ENCODE data around the gene NECTIN4. TPM values are rescaled to one million over a fixed set of nuclear protein-coding genes. Genes with fewer than 3 reads are reported as not detected.

Gene NECTIN4
- total and polyA plus RNA-seq, 2 of the 13 experiments (the other 11 are each of a cell fraction or from before 2014, with no cell fraction given) = 5.9 to 12.4 TPM

DNA sequence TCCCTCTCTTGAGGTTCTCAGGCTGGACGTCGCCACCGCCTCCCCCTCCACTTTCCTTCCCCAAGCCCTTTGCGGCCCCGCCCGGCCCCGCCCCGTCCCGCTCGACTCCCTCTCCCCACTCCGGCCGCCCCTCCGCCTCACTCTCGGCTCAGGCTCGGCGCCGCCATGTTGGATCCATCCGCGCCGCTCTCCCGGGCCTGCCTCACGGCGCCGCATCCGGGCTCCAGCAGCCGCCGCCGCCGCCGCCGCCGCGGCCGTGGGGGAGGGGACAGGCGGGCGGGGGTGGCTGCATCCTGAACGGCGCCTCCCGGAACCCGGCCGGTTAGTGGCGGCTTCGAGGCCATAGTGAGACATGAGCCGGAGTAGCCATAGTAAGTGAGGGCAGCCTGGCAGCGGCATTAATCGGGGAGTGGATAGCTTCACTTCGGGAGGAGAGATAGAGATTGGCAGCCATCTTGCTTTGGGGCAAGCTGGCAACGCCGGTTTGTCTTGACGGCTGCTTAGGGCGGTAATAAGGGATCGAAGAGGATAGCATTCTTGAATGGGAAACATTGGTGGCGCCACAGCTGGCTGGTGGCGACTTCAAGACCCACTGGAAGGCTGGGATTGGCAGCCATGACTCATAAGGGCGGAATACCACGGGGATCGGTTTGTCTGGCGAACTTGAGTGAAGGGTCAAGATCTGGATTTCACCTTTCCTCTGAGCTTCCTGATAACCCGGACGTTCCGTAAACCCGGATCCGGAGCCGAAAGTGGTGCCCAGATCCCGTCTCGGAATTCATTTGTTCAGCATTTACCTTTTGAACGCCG is 43.3 kb upstream of the NECTIN4 start, which contains the start of gene DEDD (continued):
- TF ChIP-seq ZNF83 (CRISPR knock-in tag; IDR thresholded peaks at IDR 0.05; ENCODE audit: borderline replicate concordance) (no peak), MEF2D (CRISPR knock-in tag; IDR thresholded peaks at IDR 0.05) (no peak), FOXA1 (IDR thresholded peaks at IDR 0.05) (no peak), FOXA1 (CRISPR knock-in tag; IDR thresholded peaks at IDR 0.05) (no peak), ZFP62 (CRISPR knock-in tag; IDR thresholded peaks at IDR 0.05) (no peak), GABPB1 (CRISPR knock-in tag; IDR thresholded peaks at IDR 0.05) (peak; percentile 92), SRF (IDR thresholded peaks at IDR 0.05; ENCODE audit: low read depth, low read length) (no peak), ZNF33A (CRISPR knock-in tag; IDR thresholded peaks at IDR 0.05; ENCODE audit: borderline replicate concordance) (no peak), HMG20A (CRISPR knock-in tag; IDR thresholded peaks at IDR 0.05; ENCODE audit: borderline replicate concordance) (no peak; the same call in 1 of the 2 replicates), SIN3B (IDR thresholded peaks at IDR 0.05; ENCODE audit: low read length) (no peak), WIZ (CRISPR knock-in tag; IDR thresholded peaks at IDR 0.05) (no peak), EHMT2 (IDR thresholded peaks at IDR 0.05; ENCODE audit: borderline replicate concordance, low read depth, low read length) (peak; percentile 37; the same call in 1 of the 2 replicates), CBX2 (IDR thresholded peaks at IDR 0.05; ENCODE audit: low read depth, low read length) (no peak), CBX2 (CRISPR knock-in tag; IDR thresholded peaks at IDR 0.05; ENCODE audit: low read depth) (no peak), SETDB1 (CRISPR knock-in tag; IDR thresholded peaks at IDR 0.05; ENCODE audit: borderline replicate concordance) (no peak), HNF4G (IDR thresholded peaks at IDR 0.05; ENCODE audit: borderline replicate concordance, low read depth, low read length) (no peak), HNF4G (CRISPR knock-in tag; IDR thresholded peaks at IDR 0.05; ENCODE audit: borderline replicate concordance, low read depth) (no peak), ZNF121 (CRISPR knock-in tag; IDR thresholded peaks at IDR 0.05) (no peak), ZNF44 (CRISPR knock-in tag; IDR thresholded peaks at IDR 0.05) (no peak)
- TF ChIP-seq, protein P1, sequence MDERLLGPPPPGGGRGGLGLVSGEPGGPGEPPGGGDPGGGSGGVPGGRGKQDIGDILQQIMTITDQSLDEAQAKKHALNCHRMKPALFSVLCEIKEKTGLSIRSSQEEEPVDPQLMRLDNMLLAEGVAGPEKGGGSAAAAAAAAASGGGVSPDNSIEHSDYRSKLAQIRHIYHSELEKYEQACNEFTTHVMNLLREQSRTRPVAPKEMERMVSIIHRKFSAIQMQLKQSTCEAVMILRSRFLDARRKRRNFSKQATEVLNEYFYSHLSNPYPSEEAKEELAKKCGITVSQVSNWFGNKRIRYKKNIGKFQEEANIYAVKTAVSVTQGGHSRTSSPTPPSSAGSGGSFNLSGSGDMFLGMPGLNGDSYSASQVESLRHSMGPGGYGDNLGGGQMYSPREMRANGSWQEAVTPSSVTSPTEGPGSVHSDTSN (CRISPR knock-in tag; IDR thresholded peaks at IDR 0.05) = no peak
- TF ChIP-seq, protein P2, sequence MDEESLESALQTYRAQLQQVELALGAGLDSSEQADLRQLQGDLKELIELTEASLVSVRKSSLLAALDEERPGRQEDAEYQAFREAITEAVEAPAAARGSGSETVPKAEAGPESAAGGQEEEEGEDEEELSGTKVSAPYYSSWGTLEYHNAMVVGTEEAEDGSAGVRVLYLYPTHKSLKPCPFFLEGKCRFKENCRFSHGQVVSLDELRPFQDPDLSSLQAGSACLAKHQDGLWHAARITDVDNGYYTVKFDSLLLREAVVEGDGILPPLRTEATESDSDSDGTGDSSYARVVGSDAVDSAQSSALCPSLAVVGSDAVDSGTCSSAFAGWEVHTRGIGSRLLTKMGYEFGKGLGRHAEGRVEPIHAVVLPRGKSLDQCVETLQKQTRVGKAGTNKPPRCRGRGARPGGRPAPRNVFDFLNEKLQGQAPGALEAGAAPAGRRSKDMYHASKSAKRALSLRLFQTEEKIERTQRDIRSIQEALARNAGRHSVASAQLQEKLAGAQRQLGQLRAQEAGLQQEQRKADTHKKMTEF (CRISPR knock-in tag; IDR thresholded peaks at IDR 0.05) = no peak
- TF ChIP-seq, protein P3, sequence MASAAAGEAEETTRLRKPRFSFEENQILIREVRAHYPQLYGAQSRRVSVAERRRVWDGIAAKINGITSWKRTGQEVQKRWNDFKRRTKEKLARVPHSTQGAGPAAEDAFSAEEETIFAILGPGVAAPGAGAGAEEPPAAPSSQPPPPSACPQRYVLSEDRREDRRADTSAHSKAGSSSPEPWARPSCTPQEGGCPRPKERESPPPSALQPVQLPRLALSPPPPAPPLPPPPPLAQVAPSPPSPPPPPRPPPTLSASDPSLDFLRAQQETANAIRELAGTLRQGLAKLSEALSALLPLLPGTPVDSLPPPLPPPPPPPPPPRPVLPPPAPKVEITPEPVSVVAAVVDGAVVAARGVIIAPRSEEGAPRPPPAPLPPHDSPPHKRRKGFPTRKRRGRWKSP (CRISPR knock-in tag; IDR thresholded peaks at IDR 0.05) = no peak
- TF ChIP-seq, protein P4, sequence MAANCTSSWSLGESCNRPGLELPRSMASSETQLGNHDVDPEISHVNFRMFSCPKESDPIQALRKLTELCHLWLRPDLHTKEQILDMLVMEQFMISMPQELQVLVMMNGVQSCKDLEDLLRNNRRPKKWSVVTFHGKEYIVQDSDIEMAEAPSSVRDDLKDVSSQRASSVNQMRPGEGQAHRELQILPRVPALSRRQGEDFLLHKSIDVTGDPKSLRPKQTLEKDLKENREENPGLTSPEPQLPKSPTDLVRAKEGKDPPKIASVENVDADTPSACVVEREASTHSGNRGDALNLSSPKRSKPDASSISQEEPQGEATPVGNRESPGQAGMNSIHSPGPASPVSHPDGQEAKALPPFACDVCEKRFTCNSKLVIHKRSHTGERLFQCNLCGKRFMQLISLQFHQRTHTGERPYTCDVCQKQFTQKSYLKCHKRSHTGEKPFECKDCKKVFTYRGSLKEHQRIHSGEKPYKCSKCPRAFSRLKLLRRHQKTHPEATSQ (CRISPR knock-in tag; IDR thresholded peaks at IDR 0.05; ENCODE audit: borderline replicate concordance) = no peak
- TF ChIP-seq, protein P5, sequence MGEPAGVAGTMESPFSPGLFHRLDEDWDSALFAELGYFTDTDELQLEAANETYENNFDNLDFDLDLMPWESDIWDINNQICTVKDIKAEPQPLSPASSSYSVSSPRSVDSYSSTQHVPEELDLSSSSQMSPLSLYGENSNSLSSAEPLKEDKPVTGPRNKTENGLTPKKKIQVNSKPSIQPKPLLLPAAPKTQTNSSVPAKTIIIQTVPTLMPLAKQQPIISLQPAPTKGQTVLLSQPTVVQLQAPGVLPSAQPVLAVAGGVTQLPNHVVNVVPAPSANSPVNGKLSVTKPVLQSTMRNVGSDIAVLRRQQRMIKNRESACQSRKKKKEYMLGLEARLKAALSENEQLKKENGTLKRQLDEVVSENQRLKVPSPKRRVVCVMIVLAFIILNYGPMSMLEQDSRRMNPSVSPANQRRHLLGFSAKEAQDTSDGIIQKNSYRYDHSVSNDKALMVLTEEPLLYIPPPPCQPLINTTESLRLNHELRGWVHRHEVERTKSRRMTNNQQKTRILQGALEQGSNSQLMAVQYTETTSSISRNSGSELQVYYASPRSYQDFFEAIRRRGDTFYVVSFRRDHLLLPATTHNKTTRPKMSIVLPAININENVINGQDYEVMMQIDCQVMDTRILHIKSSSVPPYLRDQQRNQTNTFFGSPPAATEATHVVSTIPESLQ (CRISPR knock-in tag; conservative IDR thresholded peaks at IDR 0.05) = 0 out of 2 replicates have a peak, but pooled peaks have one; percentile 34

Measured in HepG2 (cell line).